Right cardiac atrium (tissue), 5 donors: ENCODE data around the gene ERCC1. TPM values are rescaled to one million over a fixed set of nuclear protein-coding genes. Genes with fewer than 3 reads are reported as not detected.

ENCODE experiments used
- ATAC-seq, 2 donors: fragments of 200-7000 bp; cut with Tn5 transposase; one replicate each; pipeline versions ENCODE4 v1.8.0 to v1.9.1; 2020; ENCODE audit warnings: moderate library complexity in 2 of 2, mild to moderate bottlenecking in 1 of 2
- DNase-seq, 3 donors: peaks; one replicate each; pipeline ENCODE4 v3.0.0-alpha.2; 2020
- H3K27ac ChIP-seq: one replicate; pipeline ENCODE4 v1.5.1; 2013; ENCODE audit warnings: mild to moderate bottlenecking, low read length, control low read depth, moderate library complexity
- H3K27me3 ChIP-seq: one replicate; pipeline ENCODE4 v1.6.1; 2013; ENCODE audit not compliant: control insufficient read depth, insufficient read depth
- H3K4me1 ChIP-seq: one replicate; pipeline ENCODE4 v1.6.1; 2013; ENCODE audit warnings: low read length; ENCODE audit not compliant: control insufficient read depth, insufficient read depth
- H3K4me3 ChIP-seq: one replicate; pipeline ENCODE4 v1.5.1; 2013; ENCODE audit warnings: low read length, control low read depth
- H3K9me3 ChIP-seq: one replicate; pipeline ENCODE4 v1.6.1; 2013; ENCODE audit warnings: low read length; ENCODE audit not compliant: control insufficient read depth
- WGBS: extraction: QIAGEN DNeasy Blood & Tissue Kit; methylation state at CpG from one replicate; pipeline ENCODE4 v1.1.7; 2013; 5-methylcytosine and 5-hydroxymethylcytosine counted together
- intact Hi-C, 4 donors: fragments of 100-400 bp; cut with DNase I; formaldehyde crosslinking; loops; one replicate each; pipeline versions ENCODE4 v1.11.0 to v1.14.0; 2022 to 2023
- polyA plus RNA-seq: library from polyadenylated mRNA; stranded (reverse); fragments of 200-250 nt; gene quantifications from one replicate; pipeline ENCODE4 v1.2.3, GENCODE V29; 2013
- total RNA-seq, 4 donors: library from RNA; stranded (reverse); fragmentation: NEBNext Ultra II Directional; extraction: Animal tissue kit (Norgen Biotek cat#: 25700); gene quantifications; one replicate each; pipeline ENCODE4 v1.2.1, GENCODE V29; 2021
- donor health status: healthy with polysubstance abuse.
- donor health status: DM: no; HTN: yes; CAD: no.
- donor health status: DM: no; HTN: no; CAD: no.
- donor health status: DM: no; HTN: yes; CAD: no; lungs with severe emphysema.
- donor health status: DM: yes; HTN: yes; CAD: no.

Gene ERCC1
- total and polyA plus RNA-seq, 5 donors: 133 to 143 (median 139) TPM

DNA sequence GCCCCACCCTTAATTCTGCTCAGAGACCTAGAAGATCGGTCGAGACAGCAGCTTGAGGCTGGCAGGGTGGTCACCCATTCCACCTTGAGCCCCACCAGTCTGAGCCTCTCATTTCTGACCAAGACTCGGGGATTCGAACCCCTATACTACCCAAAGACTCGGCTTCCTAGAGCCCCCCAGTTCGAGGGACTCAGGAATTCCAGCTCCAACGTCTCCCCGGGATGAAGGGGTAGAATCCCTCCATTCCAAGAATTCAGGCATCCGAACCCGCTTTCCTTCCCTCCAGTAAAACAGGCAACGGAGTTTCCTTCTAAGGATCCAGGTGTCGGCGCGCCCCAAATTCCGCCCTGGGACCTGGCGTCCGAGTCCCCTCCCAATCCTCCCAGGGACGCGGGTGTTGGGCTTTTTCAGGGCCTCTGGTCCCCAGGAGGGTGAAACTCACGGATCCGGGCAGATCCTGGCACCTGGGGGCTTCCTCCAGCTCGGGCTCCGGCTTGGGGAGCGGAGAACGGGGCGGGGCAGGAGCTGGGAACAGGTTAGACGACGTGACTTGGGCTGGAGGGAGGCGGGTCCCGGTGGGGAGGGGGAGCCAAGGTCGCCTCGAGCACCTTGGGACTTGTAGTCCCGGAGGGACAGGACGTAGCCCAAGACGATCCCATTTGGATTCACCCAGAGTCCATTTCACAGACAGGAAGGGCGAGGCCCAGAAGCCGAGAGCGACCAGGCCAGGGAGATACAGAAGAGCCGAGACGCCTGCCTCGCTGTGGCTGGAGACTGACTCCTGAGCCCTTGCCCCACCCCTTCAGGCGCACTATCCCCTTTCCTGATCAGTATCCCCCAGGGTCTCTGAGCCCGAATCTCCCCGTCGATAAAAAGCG, 18.9 kb downstream of the ERCC1 start, which contains the start of gene PPP1R13L:
TSS of gene PPP1R13L (minus strand) at position 513 of the 878 bp plus-strand sequence. CDS start 6,751 bp downstream, outside the sequence.
- WGBS: 5% methylated on average over 46 of the region's 46 CpGs
- Histone ChIP-seq H3K4me3 (peak within 1 kb of the TSS; percentile 56), H3K9me3 (no peaks in the 10 kb centered on the region), H3K27ac (peak within 1 kb of the TSS; percentile 74), H3K27me3 (no peaks in the 10 kb centered on the region), H3K4me1 (no peaks in the 10 kb centered on the region)
- DNase-seq: peak; percentile 89 to 94 (median 93)
- intact Hi-C loops: no loop called here
- ATAC-seq: peak; percentile 72 to 73

DNA sequence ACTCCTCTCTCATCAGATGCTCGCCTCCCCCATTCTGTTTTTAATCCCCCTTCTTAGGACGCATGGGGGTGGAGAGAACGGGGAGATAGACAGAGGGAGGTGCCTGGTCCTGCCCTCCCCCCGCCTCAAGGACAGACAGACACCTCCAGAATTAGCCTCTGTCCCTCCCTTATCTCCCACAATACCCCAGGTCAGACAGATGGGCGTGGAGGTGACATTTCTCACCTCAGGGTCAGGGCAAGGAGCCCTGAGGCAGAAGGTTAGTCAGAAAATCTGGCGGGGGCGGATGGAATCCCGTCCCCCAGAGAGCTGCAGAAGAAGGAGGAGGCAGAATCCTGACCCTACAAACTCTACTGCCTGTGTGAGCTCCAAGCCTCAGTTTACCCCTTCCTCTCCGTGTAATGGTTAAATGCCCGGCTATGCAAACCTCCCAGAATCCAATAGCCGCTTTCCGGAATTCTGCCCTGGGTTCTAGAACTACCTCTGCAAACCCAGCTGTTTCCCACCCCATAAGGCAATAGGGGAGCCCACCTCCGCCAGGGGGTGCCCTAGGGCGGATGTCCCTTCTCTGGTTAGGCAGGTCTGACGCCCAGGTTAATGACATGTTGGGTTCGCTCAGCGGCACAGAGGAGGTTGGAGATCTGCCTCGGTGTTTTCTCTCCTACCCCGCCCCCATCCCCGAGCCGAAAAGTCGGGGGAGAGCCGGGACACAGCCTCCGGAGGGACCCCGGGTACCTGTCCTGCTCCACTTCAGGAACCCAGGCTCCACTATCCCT, 19.7 kb downstream of the ERCC1 start:
- peak; percentile 57 to 88 (median 85) for DNase-seq
- intact Hi-C loops: no loop called here
- H3K27ac ChIP-seq: peak overlapping the region; percentile 74
- H3K4me1 ChIP-seq: no peaks in the 10 kb centered on the region
- ATAC-seq: peak; percentile 7 to 17
- H3K4me3 ChIP-seq: peak overlapping the region; percentile 56
- no peaks in the 10 kb centered on the region for H3K27me3 ChIP-seq
- 25% methylated on average over 25 of the region's 25 CpGs for WGBS
- H3K9me3 ChIP-seq: no peaks in the 10 kb centered on the region

DNA sequence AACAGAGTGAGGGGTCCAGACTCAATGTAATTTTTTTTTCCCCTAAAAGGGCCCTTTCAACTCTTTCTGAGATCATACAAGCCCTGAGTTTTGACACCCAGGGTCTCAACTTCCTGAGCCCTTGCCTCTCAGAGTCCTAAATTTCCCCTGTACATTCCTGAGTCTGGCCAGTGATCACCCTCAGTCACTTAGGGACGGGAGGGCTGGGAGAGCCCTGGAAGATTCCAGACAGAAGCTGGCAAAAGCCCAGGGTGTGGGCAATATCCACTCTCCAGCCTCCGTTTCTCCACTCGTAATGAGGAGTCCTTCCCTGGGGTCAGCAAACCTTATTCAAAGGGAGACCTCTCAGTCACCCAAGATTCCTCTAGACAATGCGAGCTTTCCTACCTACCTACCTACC, 20.4 kb downstream of the ERCC1 start:
- H3K4me1 ChIP-seq: no peaks in the 10 kb centered on the region
- no peak for ATAC-seq
- 40% methylated on average over 4 of the region's 4 CpGs for WGBS

DNA sequence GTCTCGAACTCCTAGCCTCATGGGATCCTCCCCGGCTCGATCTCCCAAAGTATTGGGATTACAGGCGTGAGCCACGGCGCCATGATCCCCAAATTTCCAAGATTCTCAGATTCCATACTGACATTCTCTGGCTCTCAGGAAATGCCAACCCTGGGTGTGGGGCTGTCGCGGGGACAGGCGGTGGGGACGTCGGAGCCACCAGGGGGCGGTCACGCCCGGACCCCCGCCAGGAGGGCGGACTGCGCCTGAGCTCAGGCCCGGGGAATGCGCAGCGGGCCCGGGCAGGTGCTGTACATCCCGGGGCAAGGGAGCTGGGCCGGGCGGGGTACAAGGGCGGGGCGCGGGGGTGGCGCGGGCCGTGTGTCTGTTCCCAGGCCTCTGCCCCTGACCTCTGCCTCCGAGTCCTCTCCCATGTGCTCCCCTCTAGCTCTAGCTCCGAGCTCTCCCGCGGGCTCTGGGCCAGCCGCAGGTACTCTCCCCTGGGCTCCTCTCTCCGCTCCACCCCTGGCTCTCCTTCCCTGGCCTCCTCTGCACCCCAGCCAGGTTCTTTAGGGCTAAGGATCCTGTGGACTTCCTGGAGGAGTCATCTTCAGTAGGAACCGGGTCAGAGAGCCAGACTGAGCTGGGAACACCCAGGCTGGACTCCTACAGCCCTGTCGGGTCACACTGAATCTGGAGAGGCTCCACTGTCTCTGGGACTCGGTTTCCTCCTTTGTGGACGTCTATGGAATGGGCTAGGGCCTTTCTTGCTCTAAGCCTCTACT, 21.2 kb downstream of the ERCC1 start:
- Histone ChIP-seq H3K9me3 (no peaks in the 10 kb centered on the region), H3K4me1 (no peaks in the 10 kb centered on the region), H3K27me3 (no peaks in the 10 kb centered on the region), H3K27ac (peak overlapping the region; percentile 74), H3K4me3 (peak overlapping the region; percentile 6)
- peak; percentile 64 to 85 (median 79) for DNase-seq
- intact Hi-C loops: no loop called here
- 19% methylated on average over 40 of the region's 40 CpGs for whole genome bisulfite sequencing
- ATAC-seq: peak in 1 of 2 donors; percentile 2

More for the DNA sequence above, 20.4 kb downstream of the ERCC1 start:
- DNase-seq: no peak
- intact Hi-C loops: no loop called here
- H3K27ac ChIP-seq: peak overlapping the region; percentile 74
- no peaks in the 10 kb centered on the region for H3K9me3 ChIP-seq
- H3K27me3 ChIP-seq: no peaks in the 10 kb centered on the region
- no peak overlapping the region for H3K4me3 ChIP-seq

DNA sequence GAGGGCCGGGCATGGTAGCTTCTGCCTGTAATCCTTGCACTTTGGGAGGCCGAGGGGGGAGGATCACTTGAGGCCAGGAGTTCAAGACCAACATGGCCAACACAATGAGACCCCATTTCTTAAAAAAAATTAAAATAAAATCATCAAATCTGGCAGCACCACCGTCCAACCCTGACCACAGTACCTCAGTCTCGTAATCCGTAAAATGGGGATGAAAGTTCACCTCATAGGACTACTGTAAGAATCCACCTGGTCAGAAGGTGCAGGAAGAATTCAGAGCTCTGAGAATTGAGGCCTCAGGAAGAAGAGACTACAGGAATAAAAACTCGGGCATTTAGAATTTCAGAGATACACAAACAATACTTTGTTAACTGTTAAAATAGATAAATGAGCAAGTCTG, 21.9 kb downstream of the ERCC1 start:
- Histone ChIP-seq H3K27ac (no peak overlapping the region), H3K9me3 (no peaks in the 10 kb centered on the region), H3K27me3 (no peaks in the 10 kb centered on the region), H3K4me1 (no peaks in the 10 kb centered on the region), H3K4me3 (no peak overlapping the region)
- intact Hi-C loops: no loop called here
- DNase-seq (no peak), ATAC-seq (no peak)
- WGBS: 93% methylated on average over 6 of the region's 6 CpGs

DNA sequence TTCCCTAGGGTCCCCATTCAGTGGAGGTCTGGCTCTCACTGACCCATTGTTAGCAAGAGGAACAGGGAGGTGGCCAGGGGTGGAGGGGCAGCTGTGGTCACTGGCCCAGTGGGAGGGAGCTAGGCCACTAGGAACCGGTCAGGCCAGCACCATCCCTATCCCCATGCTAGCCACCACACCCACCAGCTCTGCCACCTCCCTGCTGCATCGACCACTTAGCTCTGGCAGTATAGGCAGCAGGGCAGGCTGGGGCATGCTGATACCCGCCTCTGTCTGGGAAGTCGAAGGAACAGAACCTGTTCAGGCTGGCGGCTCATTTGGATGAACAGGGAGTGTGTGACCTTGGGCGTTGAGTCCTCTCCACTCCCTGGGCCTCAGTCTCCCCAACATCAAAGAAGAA, 23.5 kb downstream of the ERCC1 start:
- Histone ChIP-seq H3K9me3 (no peaks in the 10 kb centered on the region), H3K27me3 (no peaks in the 10 kb centered on the region), H3K27ac (peak overlapping the region; percentile 5), H3K4me1 (no peaks in the 10 kb centered on the region), H3K4me3 (no peak overlapping the region)
- 85% methylated on average over 6 of the region's 6 CpGs for WGBS
- DNase-seq (no peak), ATAC-seq (no peak)
- intact Hi-C loops: no loop called here

DNA sequence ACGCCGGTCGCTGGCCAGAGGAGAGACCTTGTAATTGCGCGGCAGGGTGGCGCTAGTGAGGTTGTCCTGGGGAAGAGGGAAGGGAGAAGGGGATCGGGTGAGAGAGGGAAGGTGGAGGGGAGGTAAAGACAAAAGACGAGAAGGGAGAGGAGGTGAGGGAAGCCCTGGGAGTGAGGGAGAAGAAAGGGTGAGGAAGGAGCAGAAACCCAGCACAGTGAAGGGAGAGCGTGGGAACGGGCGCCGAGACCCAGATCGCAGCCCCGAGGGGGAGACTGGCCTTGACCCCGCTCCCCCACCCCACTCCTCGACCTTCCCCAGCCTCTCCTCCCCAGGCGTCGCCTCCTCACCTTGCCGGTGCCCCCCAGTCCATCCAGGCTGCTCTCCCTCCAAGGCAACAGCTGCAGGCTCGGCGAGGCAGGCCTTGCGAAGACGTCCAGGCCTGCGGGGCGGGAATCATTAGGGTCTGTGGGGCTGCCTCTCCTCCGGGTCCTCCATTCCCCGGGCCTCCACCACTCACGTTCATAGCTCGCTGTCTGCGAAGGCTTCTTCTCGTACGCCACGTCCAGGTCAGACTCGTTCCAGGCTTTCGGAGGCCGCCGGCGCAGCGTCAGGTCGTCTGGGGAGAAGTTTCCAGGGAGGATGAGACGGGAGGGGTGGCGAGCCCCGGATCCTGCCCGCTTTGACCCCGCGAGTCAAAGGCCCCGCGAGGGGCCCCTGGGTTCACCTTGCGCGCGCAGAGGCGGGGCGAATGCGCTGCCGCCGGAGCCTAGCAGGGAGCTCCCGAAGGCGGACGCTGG, 27.7 kb downstream of the ERCC1 start:
- no peaks in the 10 kb centered on the region for H3K9me3 ChIP-seq
- no peak overlapping the region for H3K4me3 ChIP-seq
- H3K4me1 ChIP-seq: no peaks in the 10 kb centered on the region
- H3K27me3 ChIP-seq: no peaks in the 10 kb centered on the region
- H3K27ac ChIP-seq: no peak overlapping the region
- DNase-seq (no peak), ATAC-seq (no peak)
- intact Hi-C loops: no loop called here
- WGBS: 72% methylated on average over 59 of the region's 59 CpGs

DNA sequence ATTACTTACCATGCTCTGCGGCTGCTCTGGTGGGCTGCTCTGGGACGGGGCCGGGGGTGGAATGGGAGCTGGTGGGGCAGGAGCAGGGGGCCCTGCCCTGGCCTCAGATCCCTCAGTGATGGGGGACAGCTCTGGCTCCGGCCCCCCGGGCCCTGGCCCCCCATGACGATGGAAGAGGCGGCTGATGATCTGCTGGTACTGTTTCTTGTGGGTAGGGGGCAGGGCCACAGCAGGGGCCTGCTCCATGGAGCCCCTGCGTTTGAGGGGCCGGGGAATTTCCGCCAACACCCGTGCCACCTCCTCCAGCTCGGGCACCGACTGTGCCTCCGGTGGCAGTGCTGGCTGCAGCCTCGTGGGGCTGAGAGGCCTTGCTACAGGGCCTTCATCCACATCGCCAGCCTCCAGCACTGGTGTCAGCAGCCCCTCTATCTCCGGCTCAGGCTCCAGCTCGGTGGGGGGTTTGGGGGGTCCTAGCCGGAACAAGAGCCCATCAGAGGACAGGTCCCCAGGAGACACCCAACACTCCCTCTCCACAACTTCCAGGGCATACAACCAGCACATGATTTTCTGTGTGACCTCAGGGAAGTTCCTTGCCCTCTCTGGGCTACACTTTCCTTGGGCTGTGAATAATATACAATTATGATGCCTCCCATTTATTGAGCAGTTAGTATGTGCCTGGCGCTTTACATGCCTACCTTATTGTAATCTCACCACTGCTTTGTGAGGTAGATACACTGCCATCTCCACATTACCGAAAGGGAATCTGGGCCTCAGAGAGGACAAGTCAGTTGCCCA, 31.6 kb downstream of the ERCC1 start:
- Histone ChIP-seq H3K4me1 (no peaks in the 10 kb centered on the region), H3K27me3 (no peaks in the 10 kb centered on the region), H3K4me3 (no peak overlapping the region), H3K27ac (no peak overlapping the region), H3K9me3 (no peaks in the 10 kb centered on the region)
- intact Hi-C loops: no loop called here
- DNase-seq: no peak
- ATAC-seq: peak; percentile 9 to 17
- WGBS: 92% methylated on average over 21 of the region's 21 CpGs

DNA sequence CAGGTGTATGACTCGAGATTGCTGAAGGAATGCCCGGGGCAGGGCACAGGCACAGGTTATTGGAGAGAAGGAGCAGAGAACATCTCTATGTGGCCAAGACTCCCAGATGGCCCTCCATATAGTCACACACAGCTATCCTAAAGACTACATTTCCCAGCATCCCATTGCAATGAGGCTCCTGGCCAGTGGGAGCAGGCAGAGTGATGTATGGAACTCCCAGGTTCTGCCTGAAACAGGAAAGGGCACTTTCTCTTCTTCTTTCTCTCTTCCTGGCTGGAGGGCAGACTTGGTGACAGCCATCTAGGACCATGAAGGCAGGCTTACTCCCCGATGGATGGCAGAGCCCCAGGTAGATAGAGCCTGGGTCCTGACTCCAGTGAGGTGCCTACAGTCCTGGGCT, 32.4 kb downstream of the ERCC1 start:
- H3K27ac ChIP-seq: no peak overlapping the region
- ATAC-seq: no peak
- 77% methylated on average over 3 of the region's 3 CpGs for WGBS

More for the DNA sequence above, 32.4 kb downstream of the ERCC1 start:
- no peak for DNase-seq
- no peaks in the 10 kb centered on the region for H3K27me3 ChIP-seq
- H3K4me3 ChIP-seq: no peak overlapping the region
- intact Hi-C loops: no loop called here
- H3K9me3 ChIP-seq: no peaks in the 10 kb centered on the region
- no peaks in the 10 kb centered on the region for H3K4me1 ChIP-seq
